ENCODE results near the gene CCDC78. TPM values are rescaled to one million over a fixed set of nuclear protein-coding genes. Genes with fewer than 3 reads are reported as not detected.
A peak's percentile ranks its signal among the peaks of the same experiment; 100 is the strongest.

The CCDC78 gene
- total and polyA plus RNA-seq, 2 of the 13 experiments (the other 11 are each of a cell fraction or from before 2014, with no cell fraction given) = 0.53 to 1.5 TPM

DNA sequence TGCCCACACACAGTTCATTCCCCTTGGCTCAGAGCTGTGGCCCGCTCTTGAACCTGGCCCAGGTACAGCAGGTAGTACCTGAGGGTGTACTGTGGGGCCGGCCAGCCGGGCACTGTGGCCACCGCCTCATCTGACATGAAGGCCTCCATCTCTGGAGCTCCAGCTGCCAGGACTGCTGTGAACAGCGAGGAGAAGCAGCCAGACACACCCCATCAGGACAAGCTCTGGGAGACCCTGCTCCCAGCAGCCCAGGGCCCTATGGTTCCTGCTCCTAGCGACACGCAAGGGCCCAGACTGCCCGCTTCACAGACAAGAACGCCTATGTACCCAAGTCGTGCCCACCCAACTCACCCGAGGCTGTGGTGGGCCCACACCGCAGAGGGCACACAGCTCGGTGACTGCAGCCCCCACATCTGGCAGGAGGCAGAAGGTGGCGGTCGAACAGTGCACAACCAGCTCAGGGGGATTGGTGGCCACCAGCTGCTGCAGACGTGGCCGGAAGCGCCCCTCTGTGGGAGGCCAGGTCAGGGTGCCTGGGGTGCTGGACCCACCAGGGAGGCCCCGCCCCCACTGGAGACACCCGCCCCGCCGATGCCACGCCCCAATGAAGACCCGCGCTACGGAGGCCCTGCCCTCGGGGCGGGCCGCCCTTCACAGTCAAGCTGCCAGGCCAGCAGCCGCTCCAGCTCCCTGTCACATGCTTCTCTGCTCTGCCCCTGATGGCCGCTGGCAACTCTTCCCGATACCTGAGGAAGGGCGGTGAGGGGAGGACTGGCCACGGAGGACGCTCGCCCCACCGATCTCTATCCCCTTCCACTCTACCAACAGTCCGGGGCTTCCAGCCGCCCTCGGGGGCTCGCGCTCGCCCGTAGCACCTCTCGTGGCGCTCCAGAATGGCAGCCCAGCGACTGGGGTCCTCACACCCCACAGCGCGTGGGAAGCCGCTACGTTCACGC lies 47.1 kb downstream of the CCDC78 start (continued):
- TF ChIP-seq, protein P1, sequence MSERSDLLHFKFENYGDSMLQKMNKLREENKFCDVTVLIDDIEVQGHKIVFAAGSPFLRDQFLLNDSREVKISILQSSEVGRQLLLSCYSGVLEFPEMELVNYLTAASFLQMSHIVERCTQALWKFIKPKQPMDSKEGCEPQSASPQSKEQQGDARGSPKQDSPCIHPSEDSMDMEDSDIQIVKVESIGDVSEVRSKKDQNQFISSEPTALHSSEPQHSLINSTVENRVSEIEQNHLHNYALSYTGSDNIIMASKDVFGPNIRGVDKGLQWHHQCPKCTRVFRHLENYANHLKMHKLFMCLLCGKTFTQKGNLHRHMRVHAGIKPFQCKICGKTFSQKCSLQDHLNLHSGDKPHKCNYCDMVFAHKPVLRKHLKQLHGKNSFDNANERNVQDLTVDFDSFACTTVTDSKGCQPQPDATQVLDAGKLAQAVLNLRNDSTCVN (CRISPR knock-in tag; IDR thresholded peaks at IDR 0.05; ENCODE audit: borderline replicate concordance) = no peak; the same call in 1 of the 2 replicates
- TF ChIP-seq FOXC1 (CRISPR knock-in tag; IDR thresholded peaks at IDR 0.05; ENCODE audit: borderline replicate concordance) = no peak
- TF ChIP-seq, protein P2, sequence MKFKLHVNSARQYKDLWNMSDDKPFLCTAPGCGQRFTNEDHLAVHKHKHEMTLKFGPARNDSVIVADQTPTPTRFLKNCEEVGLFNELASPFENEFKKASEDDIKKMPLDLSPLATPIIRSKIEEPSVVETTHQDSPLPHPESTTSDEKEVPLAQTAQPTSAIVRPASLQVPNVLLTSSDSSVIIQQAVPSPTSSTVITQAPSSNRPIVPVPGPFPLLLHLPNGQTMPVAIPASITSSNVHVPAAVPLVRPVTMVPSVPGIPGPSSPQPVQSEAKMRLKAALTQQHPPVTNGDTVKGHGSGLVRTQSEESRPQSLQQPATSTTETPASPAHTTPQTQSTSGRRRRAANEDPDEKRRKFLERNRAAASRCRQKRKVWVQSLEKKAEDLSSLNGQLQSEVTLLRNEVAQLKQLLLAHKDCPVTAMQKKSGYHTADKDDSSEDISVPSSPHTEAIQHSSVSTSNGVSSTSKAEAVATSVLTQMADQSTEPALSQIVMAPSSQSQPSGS (CRISPR knock-in tag; IDR thresholded peaks at IDR 0.05) = peak; percentile 21; the same call in 1 of the 2 replicates
- peak; percentile 57; the same call in 1 of the 2 replicates for TF ChIP-seq CHD4 (IDR thresholded peaks at IDR 0.05; ENCODE audit: borderline replicate concordance, low read length)
- TF ChIP-seq ZBTB7A (CRISPR knock-in tag; IDR thresholded peaks at IDR 0.05) = no peak; the same call in 1 of the 2 replicates
- TF ChIP-seq MBNL3 (CRISPR knock-in tag; conservative IDR thresholded peaks at IDR 0.05) = no peak
- no peak for TF ChIP-seq ZFP1 (CRISPR knock-in tag; IDR thresholded peaks at IDR 0.05)
- no peak for TF ChIP-seq ZNF432 (CRISPR knock-in tag; IDR thresholded peaks at IDR 0.05; ENCODE audit: borderline replicate concordance)
- no peak for TF ChIP-seq GZF1 (CRISPR knock-in tag; IDR thresholded peaks at IDR 0.05)
- no peak for TF ChIP-seq CENPT (CRISPR knock-in tag; IDR thresholded peaks at IDR 0.05; ENCODE audit: low read depth)
- TF ChIP-seq ZNF430 (CRISPR knock-in tag; IDR thresholded peaks at IDR 0.05) = 0 out of 2 replicates have a peak, but pooled peaks have one; percentile 84
- TF ChIP-seq NFYC (CRISPR knock-in tag; IDR thresholded peaks at IDR 0.05) = 0 out of 2 replicates have a peak, but pooled peaks have one; percentile 32
- no peak for TF ChIP-seq NR2F6 (IDR thresholded peaks at IDR 0.05)
- TF ChIP-seq NR2F6 (CRISPR knock-in tag; IDR thresholded peaks at IDR 0.05) = peak; percentile 42; the same call in 1 of the 2 replicates
- TF ChIP-seq, protein P3, sequence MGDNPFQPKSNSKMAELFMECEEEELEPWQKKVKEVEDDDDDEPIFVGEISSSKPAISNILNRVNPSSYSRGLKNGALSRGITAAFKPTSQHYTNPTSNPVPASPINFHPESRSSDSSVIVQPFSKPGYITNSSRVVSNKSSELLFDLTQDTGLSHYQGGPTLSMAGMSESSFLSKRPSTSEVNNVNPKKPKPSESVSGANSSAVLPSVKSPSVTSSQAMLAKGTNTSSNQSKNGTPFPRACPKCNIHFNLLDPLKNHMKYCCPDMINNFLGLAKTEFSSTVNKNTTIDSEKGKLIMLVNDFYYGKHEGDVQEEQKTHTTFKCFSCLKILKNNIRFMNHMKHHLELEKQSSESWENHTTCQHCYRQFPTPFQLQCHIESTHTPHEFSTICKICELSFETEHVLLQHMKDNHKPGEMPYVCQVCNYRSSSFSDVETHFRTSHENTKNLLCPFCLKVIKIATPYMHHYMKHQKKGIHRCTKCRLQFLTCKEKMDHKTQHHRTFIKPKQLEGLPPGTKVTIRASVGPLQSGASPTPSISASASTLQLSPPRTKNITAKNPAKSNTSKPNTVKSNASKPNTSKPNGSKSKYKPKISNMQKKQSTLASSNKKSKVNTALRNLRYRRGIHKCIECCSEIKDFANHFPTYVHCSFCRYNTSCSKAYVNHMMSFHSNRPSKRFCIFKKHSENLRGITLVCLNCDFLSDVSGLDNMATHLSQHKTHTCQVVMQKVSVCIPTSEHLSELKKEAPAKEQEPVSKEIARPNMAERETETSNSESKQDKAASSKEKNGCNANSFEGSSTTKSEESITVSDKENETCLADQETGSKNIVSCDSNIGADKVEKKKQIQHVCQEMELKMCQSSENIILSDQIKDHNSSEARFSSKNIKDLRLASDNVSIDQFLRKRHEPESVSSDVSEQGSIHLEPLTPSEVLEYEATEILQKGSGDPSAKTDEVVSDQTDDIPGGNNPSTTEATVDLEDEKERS (CRISPR knock-in tag; IDR thresholded peaks at IDR 0.05) = peak; percentile 58; the same call in 1 of the 2 replicates
- 0 out of 2 replicates have a peak, but pooled peaks have one; percentile 37 for TF ChIP-seq ZNF331 (CRISPR knock-in tag; IDR thresholded peaks at IDR 0.05)
- TF ChIP-seq MTA1 (CRISPR knock-in tag; IDR thresholded peaks at IDR 0.05; ENCODE audit: borderline replicate concordance) = 0 out of 2 replicates have a peak, but pooled peaks have one; percentile 43
- TF ChIP-seq, protein P4, sequence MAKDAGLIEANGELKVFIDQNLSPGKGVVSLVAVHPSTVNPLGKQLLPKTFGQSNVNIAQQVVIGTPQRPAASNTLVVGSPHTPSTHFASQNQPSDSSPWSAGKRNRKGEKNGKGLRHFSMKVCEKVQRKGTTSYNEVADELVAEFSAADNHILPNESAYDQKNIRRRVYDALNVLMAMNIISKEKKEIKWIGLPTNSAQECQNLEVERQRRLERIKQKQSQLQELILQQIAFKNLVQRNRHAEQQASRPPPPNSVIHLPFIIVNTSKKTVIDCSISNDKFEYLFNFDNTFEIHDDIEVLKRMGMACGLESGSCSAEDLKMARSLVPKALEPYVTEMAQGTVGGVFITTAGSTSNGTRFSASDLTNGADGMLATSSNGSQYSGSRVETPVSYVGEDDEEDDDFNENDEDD (CRISPR knock-in tag; IDR thresholded peaks at IDR 0.05; ENCODE audit: borderline replicate concordance) = peak; percentile 45; the same call in 1 of the 2 replicates
